ENCODE measurements around the gene PRKCE. TPM values are rescaled to one million over a fixed set of nuclear protein-coding genes. Genes with fewer than 3 reads are reported as not detected.
"Not testable (repeated sequence)": the region's sequence is repeated elsewhere in the genome, so short reads cannot be mapped to it uniquely, and the experiment has no call there.

PRKCE gene
- total RNA-seq, 2 experiments from 2014 or later, result 12.5 to 13.6 TPM

DNA sequence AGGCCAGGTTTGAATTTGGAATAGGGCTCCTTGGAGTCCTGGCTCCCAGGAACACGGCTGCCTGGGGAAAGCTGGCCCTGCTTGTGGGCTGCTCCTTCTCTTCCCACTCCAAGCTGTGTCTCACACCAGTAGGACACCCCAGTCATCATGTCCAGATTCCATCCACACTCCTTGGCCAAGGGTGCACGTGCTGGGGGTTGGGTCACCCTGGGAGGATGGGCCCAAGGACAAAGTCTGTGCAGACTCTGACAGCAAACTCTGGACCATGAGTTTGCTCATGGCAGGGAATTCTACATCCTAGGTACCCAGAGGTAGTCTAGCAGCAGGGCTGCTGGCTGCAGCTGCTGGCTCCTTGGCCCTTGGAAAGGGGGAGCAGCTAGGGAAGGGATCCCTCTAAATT lies 543.4 kb downstream of the PRKCE start:
- no peak for DNase-seq
- H3K4me1 Mint-ChIP-seq (ENCODE audit: low read depth), result peaks cover 6% of the 10 kb centered on the region

DNA sequence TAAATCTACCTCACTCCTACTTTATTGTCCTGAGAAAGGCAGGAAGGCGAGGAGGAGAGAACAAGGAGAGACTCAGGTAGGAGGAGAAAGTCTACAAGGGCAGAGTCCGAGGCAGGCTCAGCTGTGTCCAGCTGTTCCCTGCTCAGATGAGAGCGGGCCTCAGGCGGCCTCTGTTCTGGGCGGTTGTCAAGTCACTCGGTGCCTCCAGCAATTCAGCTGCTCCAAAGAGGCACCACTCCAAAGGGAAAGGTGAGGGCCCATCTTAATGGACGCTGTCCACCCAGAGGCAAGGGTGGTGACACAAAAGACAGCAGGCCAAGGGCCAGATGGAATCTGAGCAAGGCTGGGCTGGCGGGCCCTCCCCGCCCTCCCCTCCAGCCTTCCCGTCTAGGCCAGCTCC lies 544.3 kb downstream of the PRKCE start:
- intact Hi-C loops (cut with micrococcal nuclease), result no loop called here
- no peak overlapping the region for H3K27ac Mint-ChIP-seq
- no peak overlapping the region for H3K4me3 Mint-ChIP-seq
- H3K27me3 Mint-ChIP-seq, result no peaks in the 10 kb centered on the region
- H3K4me1 Mint-ChIP-seq (ENCODE audit: low read depth), result peaks cover 15% of the 10 kb centered on the region
- POLR2A ChIA-PET, result no interaction called here
- DNase-seq, result no peak
- H3K36me3 Mint-ChIP-seq, result no peaks in the 10 kb centered on the region
- CTCF ChIA-PET, result no interaction called here
- H3K9me3 Mint-ChIP-seq, result no peaks in the 10 kb centered on the region

More for the DNA sequence above, 543.4 kb downstream of the PRKCE start:
- H3K4me3 Mint-ChIP-seq, result no peak overlapping the region
- POLR2A ChIA-PET, result no interaction called here
- intact Hi-C loops (cut with micrococcal nuclease), result no loop called here
- H3K9me3 Mint-ChIP-seq, result no peaks in the 10 kb centered on the region
- no peaks in the 10 kb centered on the region for H3K36me3 Mint-ChIP-seq
- H3K27me3 Mint-ChIP-seq, result no peaks in the 10 kb centered on the region
- CTCF ChIA-PET, result no interaction called here
- H3K27ac Mint-ChIP-seq, result no peak overlapping the region

- no peaks in the 10 kb centered on the region for H3K27me3 Mint-ChIP-seq
- CTCF ChIA-PET, result no interaction called here
- no peak overlapping the region for H3K27ac Mint-ChIP-seq
- intact Hi-C loops (cut with micrococcal nuclease), result no loop called here
- no peak for DNase-seq
- H3K4me3 Mint-ChIP-seq, result no peak overlapping the region
- no peaks in the 10 kb centered on the region for H3K9me3 Mint-ChIP-seq
- H3K36me3 Mint-ChIP-seq, result no peaks in the 10 kb centered on the region
- POLR2A ChIA-PET, result no interaction called here
- H3K4me1 Mint-ChIP-seq (ENCODE audit: low read depth), result peaks cover 21% of the 10 kb centered on the region
These were observed 545.5 kb downstream of the PRKCE start for GRCh38 chr2:46196871-46197462.

- Mint-ChIP-seq H3K36me3 (no peaks in the 10 kb centered on the region), H3K27ac (no peak overlapping the region), H3K9me3 (no peaks in the 10 kb centered on the region), H3K27me3 (no peaks in the 10 kb centered on the region), H3K4me3 (no peak overlapping the region), H3K4me1 (ENCODE audit: low read depth) (peaks cover 21% of the 10 kb centered on the region)
- ChIA-PET CTCF (no interaction called here), POLR2A (no interaction called here)
- intact Hi-C loops (cut with micrococcal nuclease), result no loop called here
- DNase-seq, result no peak
These were observed 546.2 kb downstream of the PRKCE start for GRCh38 chr2:46197672-46198071.

- ChIA-PET CTCF (no interaction called here), POLR2A (no interaction called here)
- Mint-ChIP-seq H3K4me3 (no peak overlapping the region), H3K9me3 (no peaks in the 10 kb centered on the region), H3K27me3 (no peaks in the 10 kb centered on the region), H3K27ac (no peak overlapping the region), H3K36me3 (no peaks in the 10 kb centered on the region), H3K4me1 (ENCODE audit: low read depth) (peaks cover 26% of the 10 kb centered on the region)
- intact Hi-C loops (cut with micrococcal nuclease), result no loop called here
- no peak for DNase-seq
These were observed 546.8 kb downstream of the PRKCE start for GRCh38 chr2:46198164-46198883.

GRCh38 chr2:46198966-46199365 lies 547.5 kb downstream of the PRKCE start:
- Mint-ChIP-seq H3K27me3 (peaks cover 1% of the 10 kb centered on the region), H3K36me3 (no peaks in the 10 kb centered on the region), H3K27ac (no peak overlapping the region), H3K4me3 (no peak overlapping the region), H3K4me1 (ENCODE audit: low read depth) (peaks cover 26% of the 10 kb centered on the region), H3K9me3 (no peaks in the 10 kb centered on the region)
- ChIA-PET POLR2A (no interaction called here), CTCF (no interaction called here)
- intact Hi-C loops (cut with micrococcal nuclease), result no loop called here
- no peak for DNase-seq

- POLR2A ChIA-PET, result no interaction called here
- H3K4me3 Mint-ChIP-seq, result no peak overlapping the region
- peaks cover 2% of the 10 kb centered on the region for H3K27me3 Mint-ChIP-seq
- H3K4me1 Mint-ChIP-seq (ENCODE audit: low read depth), result peaks cover 26% of the 10 kb centered on the region
- no peaks in the 10 kb centered on the region for H3K9me3 Mint-ChIP-seq
- no peak overlapping the region for H3K27ac Mint-ChIP-seq
- H3K36me3 Mint-ChIP-seq, result no peaks in the 10 kb centered on the region
- CTCF ChIA-PET, result no interaction called here
- no peak for DNase-seq
- intact Hi-C loops (cut with micrococcal nuclease), result no loop called here
These were observed 548.7 kb downstream of the PRKCE start for GRCh38 chr2:46200100-46200690.

GRCh38 chr2:46200861-46201605 lies 549.6 kb downstream of the PRKCE start:
- H3K27ac Mint-ChIP-seq, result no peak overlapping the region
- ChIA-PET POLR2A (no interaction called here), CTCF (interaction anchor here (0.6 kb wide), 1 partner anchor 51 kb away, joined by 3 read pairs; no protein-coding TSS in a partner anchor)
- no peaks in the 10 kb centered on the region for H3K9me3 Mint-ChIP-seq
- peaks cover 26% of the 10 kb centered on the region for H3K4me1 Mint-ChIP-seq (ENCODE audit: low read depth)
- no peaks in the 10 kb centered on the region for H3K36me3 Mint-ChIP-seq
- no peak overlapping the region for H3K4me3 Mint-ChIP-seq
- intact Hi-C loops (cut with micrococcal nuclease), result no loop called here
- H3K27me3 Mint-ChIP-seq, result peaks cover 2% of the 10 kb centered on the region
- DNase-seq, result no peak

DNA sequence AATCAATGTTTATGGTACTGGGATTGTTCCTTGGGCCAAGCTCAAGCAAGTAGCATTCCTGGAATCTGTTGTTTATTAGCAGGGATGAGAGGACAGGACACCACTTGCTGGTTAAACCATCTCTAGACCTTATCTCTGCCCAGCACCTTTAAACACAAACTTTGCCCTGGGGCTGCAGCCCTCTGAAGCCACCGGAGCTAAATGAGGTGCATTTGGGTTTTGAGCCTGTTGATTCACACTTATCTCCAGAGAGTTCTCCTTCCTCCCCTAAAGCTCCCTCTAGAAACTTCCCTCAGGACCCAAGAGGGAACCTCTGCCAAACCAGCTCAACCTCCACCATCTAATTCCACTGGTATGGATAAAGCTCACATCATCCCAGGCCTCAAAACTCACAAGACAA lies 551.0 kb downstream of the PRKCE start:
- H3K27ac Mint-ChIP-seq, result no peak overlapping the region
- POLR2A ChIA-PET, result no interaction called here
- CTCF ChIA-PET, result no interaction called here

GRCh38 chr2:46202987-46203386 lies 551.5 kb downstream of the PRKCE start:
- Mint-ChIP-seq H3K36me3 (no peaks in the 10 kb centered on the region), H3K9me3 (no peaks in the 10 kb centered on the region), H3K4me3 (no peak overlapping the region), H3K27ac (no peak overlapping the region), H3K4me1 (ENCODE audit: low read depth) (peaks cover 22% of the 10 kb centered on the region), H3K27me3 (peaks cover 3% of the 10 kb centered on the region)
- intact Hi-C loops (cut with micrococcal nuclease), result no loop called here
- CTCF ChIA-PET, result no interaction called here
- POLR2A ChIA-PET, result no interaction called here
- no peak for DNase-seq

More for the DNA sequence above, 551.0 kb downstream of the PRKCE start:
- intact Hi-C loops (cut with micrococcal nuclease), result no loop called here
- Mint-ChIP-seq H3K36me3 (no peaks in the 10 kb centered on the region), H3K27me3 (peaks cover 3% of the 10 kb centered on the region), H3K4me3 (no peak overlapping the region), H3K4me1 (ENCODE audit: low read depth) (peaks cover 24% of the 10 kb centered on the region), H3K9me3 (no peaks in the 10 kb centered on the region)
- DNase-seq, result no peak

- H3K9me3 Mint-ChIP-seq; POLR2A ChIA-PET; CTCF ChIA-PET; H3K36me3 Mint-ChIP-seq; intact Hi-C loops (cut with micrococcal nuclease); DNase-seq; H3K27ac Mint-ChIP-seq; H3K27me3 Mint-ChIP-seq; H3K4me3 Mint-ChIP-seq: not testable (repeated sequence)
- H3K4me1 Mint-ChIP-seq (ENCODE audit: low read depth), result peaks cover 22% of the 10 kb centered on the region
These were observed 552.2 kb downstream of the PRKCE start for GRCh38 chr2:46203636-46204035.

DNA sequence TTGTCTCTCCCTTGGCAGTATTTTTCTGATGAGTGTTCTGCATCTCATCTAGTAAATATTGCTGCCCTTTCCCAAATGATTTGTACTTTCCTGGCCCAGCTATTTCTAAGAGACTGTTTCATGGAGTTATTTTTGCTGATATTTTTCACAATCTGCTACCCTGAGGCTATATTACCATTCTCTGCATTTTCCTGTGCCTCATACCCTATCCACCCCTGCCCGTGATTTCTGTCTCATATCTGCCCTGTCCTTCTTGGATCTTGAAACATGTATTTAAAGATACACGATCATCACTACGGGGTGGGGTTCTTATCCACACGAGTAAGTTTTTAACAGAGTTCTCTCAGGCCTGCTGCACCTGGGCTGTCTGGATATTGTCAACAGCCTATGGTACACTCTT lies 556.1 kb downstream of the PRKCE start:
- no peak for DNase-seq
- Mint-ChIP-seq H3K27me3 (peaks cover 5% of the 10 kb centered on the region), H3K27ac (no peak overlapping the region), H3K4me3 (no peak overlapping the region), H3K9me3 (peaks cover 20% of the 10 kb centered on the region), H3K36me3 (peaks cover 8% of the 10 kb centered on the region), H3K4me1 (ENCODE audit: low read depth) (peaks cover 5% of the 10 kb centered on the region)
- POLR2A ChIA-PET, result no interaction called here
- intact Hi-C loops (cut with micrococcal nuclease), result no loop called here
- CTCF ChIA-PET, result interaction anchor here (1.4 kb wide), 1 partner anchor 145 kb away, joined by 3 read pairs; no protein-coding TSS in a partner anchor

All from activated CD4-positive, alpha-beta memory T cell treated with anti-CD3 and anti-CD28 coated beads for 36 hours (primary cell).